Type B pancreatic cell (in vitro differentiated cells): ENCODE data around the gene RBBP9. TPM values are rescaled to one million over a fixed set of nuclear protein-coding genes. Genes with fewer than 3 reads are reported as not detected.

Source experiments
- DNase-seq: peaks from one replicate; pipeline ENCODE4 v3.0.0; 2021; ENCODE audit warnings: mixed read lengths; ENCODE audit not compliant: unreplicated experiment; ENCODE audit errors: extremely low spot score
- H3K27ac Mint-ChIP-seq: 2 replicates; pipeline ENCODE4 v1.8.0; 2021; ENCODE audit warnings: mild to moderate bottlenecking, mixed read lengths
- H3K27me3 Mint-ChIP-seq: 2 replicates; pipeline ENCODE4 v1.8.0; 2021; ENCODE audit warnings: mixed read lengths
- H3K36me3 Mint-ChIP-seq: 2 replicates; pipeline ENCODE4 v1.8.0; 2021; ENCODE audit warnings: mixed read lengths
- H3K4me1 Mint-ChIP-seq: one replicate; pipeline ENCODE4 v1.8.0; 2021; ENCODE audit warnings: mixed read lengths; ENCODE audit not compliant: unreplicated experiment
- H3K4me3 Mint-ChIP-seq: 2 replicates; pipeline ENCODE4 v1.8.0; 2021; ENCODE audit warnings: mild to moderate bottlenecking, mixed read lengths
- H3K9me3 Mint-ChIP-seq: 2 replicates; pipeline ENCODE4 v1.8.0; 2021; ENCODE audit warnings: mixed read lengths
- total RNA-seq: library from RNA; stranded (reverse); gene quantifications from 2 replicates; pipeline ENCODE4 v1.2.1, GENCODE V29; 2021; ENCODE audit warnings: low replicate concordance
- TF ChIP-seq, protein P1 (sequence below): fragments of 200-600 bp; sonication (generic); conservative IDR thresholded peaks from 2 replicates; pipeline ENCODE4 v1.5.0; 2021; ENCODE audit warnings: antibody characterized with exemption, mild to moderate bottlenecking

The RBBP9 gene
- total RNA-seq, 1 donor from 2014 or later = 20.7 TPM

DNA sequence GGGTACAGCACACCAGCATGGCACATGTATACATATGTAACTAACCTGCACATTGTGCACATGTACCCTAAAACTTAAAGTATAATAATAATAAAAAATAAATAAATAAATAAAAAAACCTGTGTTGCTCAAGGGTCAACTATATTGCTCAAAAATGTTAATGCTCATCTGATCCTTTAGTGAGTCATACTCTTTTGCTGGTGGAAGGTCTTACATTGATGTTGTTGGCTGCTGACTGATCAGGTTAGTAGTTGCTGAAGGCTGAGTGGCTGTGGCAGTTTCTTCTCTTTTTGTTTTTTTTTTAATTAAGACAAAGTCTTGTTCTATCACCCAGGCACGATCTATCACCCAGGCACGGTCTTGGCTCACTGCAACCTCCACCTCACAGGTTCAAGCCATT lies 40.6 kb upstream of the RBBP9 start:
- no peak for DNase-seq
- Mint-ChIP-seq H3K4me1 (no peaks in the 10 kb centered on the region), H3K4me3 (no peak overlapping the region), H3K9me3 (no peaks in the 10 kb centered on the region), H3K36me3 (peaks cover 35% of the 10 kb centered on the region), H3K27ac (no peak overlapping the region), H3K27me3 (no peaks in the 10 kb centered on the region)
- TF ChIP-seq, protein P1, sequence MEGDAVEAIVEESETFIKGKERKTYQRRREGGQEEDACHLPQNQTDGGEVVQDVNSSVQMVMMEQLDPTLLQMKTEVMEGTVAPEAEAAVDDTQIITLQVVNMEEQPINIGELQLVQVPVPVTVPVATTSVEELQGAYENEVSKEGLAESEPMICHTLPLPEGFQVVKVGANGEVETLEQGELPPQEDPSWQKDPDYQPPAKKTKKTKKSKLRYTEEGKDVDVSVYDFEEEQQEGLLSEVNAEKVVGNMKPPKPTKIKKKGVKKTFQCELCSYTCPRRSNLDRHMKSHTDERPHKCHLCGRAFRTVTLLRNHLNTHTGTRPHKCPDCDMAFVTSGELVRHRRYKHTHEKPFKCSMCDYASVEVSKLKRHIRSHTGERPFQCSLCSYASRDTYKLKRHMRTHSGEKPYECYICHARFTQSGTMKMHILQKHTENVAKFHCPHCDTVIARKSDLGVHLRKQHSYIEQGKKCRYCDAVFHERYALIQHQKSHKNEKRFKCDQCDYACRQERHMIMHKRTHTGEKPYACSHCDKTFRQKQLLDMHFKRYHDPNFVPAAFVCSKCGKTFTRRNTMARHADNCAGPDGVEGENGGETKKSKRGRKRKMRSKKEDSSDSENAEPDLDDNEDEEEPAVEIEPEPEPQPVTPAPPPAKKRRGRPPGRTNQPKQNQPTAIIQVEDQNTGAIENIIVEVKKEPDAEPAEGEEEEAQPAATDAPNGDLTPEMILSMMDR = no peak

DNA sequence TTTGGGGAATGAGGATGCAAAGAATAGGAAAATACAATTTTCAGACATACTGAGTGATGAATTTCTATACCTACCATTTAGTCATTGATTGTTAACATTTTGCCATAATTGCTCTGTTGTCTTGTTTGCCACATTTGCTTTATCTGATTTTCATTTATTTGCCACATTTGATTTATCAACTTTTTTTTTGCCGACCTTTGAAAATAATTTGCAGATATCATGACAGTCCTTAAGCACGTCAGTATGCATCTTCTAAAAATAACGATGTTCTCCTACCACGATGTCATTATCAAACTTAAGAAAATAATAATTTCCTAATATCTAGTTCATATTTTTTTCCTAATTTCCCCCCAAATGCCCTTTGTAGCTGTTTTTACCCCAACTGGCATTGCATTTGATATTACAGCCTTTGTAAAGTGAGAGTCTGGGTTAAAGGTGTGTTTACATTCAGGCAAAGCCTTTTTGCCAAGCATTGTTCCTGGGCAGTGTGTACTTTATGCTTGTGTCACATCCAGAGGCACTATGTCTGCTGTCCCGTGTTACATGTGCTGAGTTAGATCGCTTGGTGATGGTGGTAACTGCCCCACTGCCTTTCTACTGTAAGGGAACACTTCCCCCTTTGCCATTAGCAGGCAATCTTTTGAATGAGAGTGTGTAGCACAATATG lies 37.1 kb upstream of the RBBP9 start:
- TF ChIP-seq, protein P1 = no peak
- Mint-ChIP-seq H3K9me3 (no peaks in the 10 kb centered on the region), H3K36me3 (peaks cover 41% of the 10 kb centered on the region)

DNA sequence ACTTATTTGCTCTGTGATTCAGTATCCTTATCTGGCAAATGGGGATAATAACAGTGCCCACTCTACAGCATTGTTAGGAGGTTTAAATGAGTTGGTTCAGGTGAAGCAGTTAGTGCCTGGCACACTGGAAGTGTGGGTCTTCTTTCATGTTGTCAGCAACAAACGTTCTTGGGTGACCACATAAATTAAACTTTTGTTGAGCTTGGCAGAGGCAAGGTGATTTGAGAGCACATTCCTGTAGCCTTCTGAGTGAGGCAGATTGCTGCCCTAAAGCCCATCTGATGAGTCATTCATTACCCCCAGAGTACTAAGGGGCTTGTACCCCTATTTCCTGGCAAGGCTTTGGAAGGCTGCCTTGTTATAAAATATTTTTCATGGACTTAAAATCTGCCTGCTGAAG lies 36.5 kb upstream of the RBBP9 start:
- no peak overlapping the region for H3K27ac Mint-ChIP-seq
- H3K4me3 Mint-ChIP-seq = no peak overlapping the region
- H3K36me3 Mint-ChIP-seq = peaks cover 41% of the 10 kb centered on the region
- no peak for DNase-seq
- TF ChIP-seq, protein P1 = no peak
- H3K4me1 Mint-ChIP-seq = no peaks in the 10 kb centered on the region
- no peaks in the 10 kb centered on the region for H3K27me3 Mint-ChIP-seq
- no peaks in the 10 kb centered on the region for H3K9me3 Mint-ChIP-seq

More for the DNA sequence above, 37.1 kb upstream of the RBBP9 start:
- H3K27ac Mint-ChIP-seq = no peak overlapping the region
- no peaks in the 10 kb centered on the region for H3K4me1 Mint-ChIP-seq
- no peak overlapping the region for H3K4me3 Mint-ChIP-seq
- no peak for DNase-seq
- no peaks in the 10 kb centered on the region for H3K27me3 Mint-ChIP-seq

- no peak overlapping the region for H3K4me3 Mint-ChIP-seq
- no peaks in the 10 kb centered on the region for H3K4me1 Mint-ChIP-seq
- no peaks in the 10 kb centered on the region for H3K27me3 Mint-ChIP-seq
- TF ChIP-seq, protein P1 = no peak
- no peak for DNase-seq
- no peaks in the 10 kb centered on the region for H3K9me3 Mint-ChIP-seq
- H3K36me3 Mint-ChIP-seq = peaks cover 39% of the 10 kb centered on the region
- no peak overlapping the region for H3K27ac Mint-ChIP-seq
Measured at GRCh38 chr20:18532626-18533025, 35.6 kb upstream of the RBBP9 start.

- Mint-ChIP-seq H3K36me3 (peaks cover 33% of the 10 kb centered on the region), H3K9me3 (no peaks in the 10 kb centered on the region), H3K4me1 (no peaks in the 10 kb centered on the region), H3K4me3 (no peak overlapping the region), H3K27me3 (no peaks in the 10 kb centered on the region), H3K27ac (no peak overlapping the region)
- DNase-seq = no peak
- TF ChIP-seq, protein P1 = no peak
Measured at GRCh38 chr20:18529041-18529440, 32.0 kb upstream of the RBBP9 start.
